Gastroesophageal sphincter (tissue), 3 donors: ENCODE measurements around the gene AP2B1.

Experiments used
- EP300 ChIP-seq: sonication (generic); formaldehyde crosslinking; IDR thresholded peaks from one replicate; pipeline ENCODE4 v1.6.1; 2017; ENCODE audit warnings: antibody characterized with exemption, mild to moderate bottlenecking
- POLR2A ChIP-seq, 2 donors: fragments of 450-650 bp; IDR thresholded peaks; one replicate each; pipeline ENCODE4 v1.6.1; 2017; ENCODE audit warnings: antibody characterized with exemption in 2 of 2, mild to moderate bottlenecking in 2 of 2, moderate library complexity in 1 of 2
- POLR2AphosphoS5 ChIP-seq: sonication (generic); formaldehyde crosslinking; IDR thresholded peaks from one replicate; pipeline ENCODE4 v1.6.1; 2017; ENCODE audit warnings: antibody characterized with exemption
- TF ChIP-seq, protein P1 (sequence below), 4 experiments: fragments of 200-600 bp in 2 of 4; fragments of 450-650 bp in 2 of 4; sonication (generic) in 1 of 4; IDR thresholded peaks; one replicate each; pipeline ENCODE4 v1.5.1; 2017 to 2019; ENCODE audit warnings: antibody characterized with exemption in 4 of 4, mild to moderate bottlenecking in 2 of 4, moderate library complexity in 2 of 4

DNA sequence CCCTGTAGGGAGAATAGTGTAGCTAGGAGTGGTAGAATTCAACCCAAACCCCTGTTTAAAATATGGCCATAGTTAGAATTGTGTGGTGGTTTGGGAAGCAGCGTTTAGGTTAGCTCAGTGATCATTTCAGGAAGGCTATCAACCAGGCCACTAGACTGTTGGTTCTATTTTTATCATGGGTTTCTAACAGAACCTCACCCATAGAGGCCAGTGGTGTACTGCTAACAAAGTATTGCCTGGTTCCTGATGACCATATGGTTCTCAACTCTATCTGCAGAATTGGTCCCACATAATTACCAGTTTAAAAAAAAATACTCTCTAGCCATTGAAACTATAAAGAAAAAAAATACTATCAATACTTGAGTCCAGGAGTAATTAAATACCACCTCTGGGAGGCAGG lies 73.8 kb downstream of the AP2B1 start:
- TF ChIP-seq, protein P1, sequence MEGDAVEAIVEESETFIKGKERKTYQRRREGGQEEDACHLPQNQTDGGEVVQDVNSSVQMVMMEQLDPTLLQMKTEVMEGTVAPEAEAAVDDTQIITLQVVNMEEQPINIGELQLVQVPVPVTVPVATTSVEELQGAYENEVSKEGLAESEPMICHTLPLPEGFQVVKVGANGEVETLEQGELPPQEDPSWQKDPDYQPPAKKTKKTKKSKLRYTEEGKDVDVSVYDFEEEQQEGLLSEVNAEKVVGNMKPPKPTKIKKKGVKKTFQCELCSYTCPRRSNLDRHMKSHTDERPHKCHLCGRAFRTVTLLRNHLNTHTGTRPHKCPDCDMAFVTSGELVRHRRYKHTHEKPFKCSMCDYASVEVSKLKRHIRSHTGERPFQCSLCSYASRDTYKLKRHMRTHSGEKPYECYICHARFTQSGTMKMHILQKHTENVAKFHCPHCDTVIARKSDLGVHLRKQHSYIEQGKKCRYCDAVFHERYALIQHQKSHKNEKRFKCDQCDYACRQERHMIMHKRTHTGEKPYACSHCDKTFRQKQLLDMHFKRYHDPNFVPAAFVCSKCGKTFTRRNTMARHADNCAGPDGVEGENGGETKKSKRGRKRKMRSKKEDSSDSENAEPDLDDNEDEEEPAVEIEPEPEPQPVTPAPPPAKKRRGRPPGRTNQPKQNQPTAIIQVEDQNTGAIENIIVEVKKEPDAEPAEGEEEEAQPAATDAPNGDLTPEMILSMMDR (IDR thresholded peaks at IDR 0.05), result no peak
- no peak for TF ChIP-seq POLR2AphosphoS5
- TF ChIP-seq POLR2A (IDR thresholded peaks at IDR 0.05), result no peak
- no peak for TF ChIP-seq EP300
